ENCODE results near the gene DAB2IP.
A peak's percentile ranks its signal among the peaks of the same experiment; 100 is the strongest.

- TF ChIP-seq CTCF (IDR thresholded peaks at IDR 0.05; ENCODE audit: low read depth, low read length, missing input control) (no peak), ATF3 (IDR thresholded peaks at IDR 0.05) (no peak), EGR1 (IDR thresholded peaks at IDR 0.05; ENCODE audit: low read depth in 2 of 2) (no peak), RAD21 (IDR thresholded peaks at IDR 0.05) (peak in 1 of 2 donors; percentile 18), MAX (IDR thresholded peaks at IDR 0.05) (no peak), REST (IDR thresholded peaks at IDR 0.05) (no peak), FOXA2 (IDR thresholded peaks at IDR 0.05) (no peak)
These were observed at the start of gene DAB2IP for GRCh38 chr9:121651295-121652020.

Measured in liver (tissue), 3 donors.